Activated naive CD8-positive, alpha-beta T cell (primary cell): Measurements from ENCODE around the gene RIC8B.

Experiments used
- H3K27ac Mint-ChIP-seq: one replicate; pipeline ENCODE4 v1.8.0; 2021; ENCODE audit warnings: mixed read lengths
- H3K27me3 Mint-ChIP-seq: one replicate; pipeline ENCODE4 v1.8.0; 2021; ENCODE audit warnings: mixed read lengths
- H3K36me3 Mint-ChIP-seq: one replicate; pipeline ENCODE4 v1.8.0; 2021; ENCODE audit warnings: mixed read lengths
- H3K4me1 Mint-ChIP-seq: one replicate; pipeline ENCODE4 v1.8.0; 2021; ENCODE audit warnings: low read depth, mixed read lengths
- H3K4me3 Mint-ChIP-seq: one replicate; pipeline ENCODE4 v1.8.0; 2021; ENCODE audit warnings: mild to moderate bottlenecking, mixed read lengths
- H3K9me3 Mint-ChIP-seq: one replicate; pipeline ENCODE4 v1.8.0; 2021; ENCODE audit warnings: low read depth, mixed read lengths

RIC8B gene

GRCh38 chr12:106889326-106889725 is 114.8 kb downstream of the RIC8B start:
- H3K27me3 Mint-ChIP-seq, result no peaks in the 10 kb centered on the region
- peaks cover 6% of the 10 kb centered on the region for H3K36me3 Mint-ChIP-seq
- peak overlapping the region; percentile 1 for H3K27ac Mint-ChIP-seq
- H3K9me3 Mint-ChIP-seq, result no peaks in the 10 kb centered on the region
- H3K4me1 Mint-ChIP-seq, result no peaks in the 10 kb centered on the region
- no peak overlapping the region for H3K4me3 Mint-ChIP-seq

- Mint-ChIP-seq H3K4me3 (no peak overlapping the region), H3K4me1 (no peaks in the 10 kb centered on the region), H3K9me3 (no peaks in the 10 kb centered on the region), H3K36me3 (peaks cover 6% of the 10 kb centered on the region), H3K27me3 (no peaks in the 10 kb centered on the region), H3K27ac (no peak overlapping the region)
These were observed 115.6 kb downstream of the RIC8B start for GRCh38 chr12:106889950-106890626.

DNA sequence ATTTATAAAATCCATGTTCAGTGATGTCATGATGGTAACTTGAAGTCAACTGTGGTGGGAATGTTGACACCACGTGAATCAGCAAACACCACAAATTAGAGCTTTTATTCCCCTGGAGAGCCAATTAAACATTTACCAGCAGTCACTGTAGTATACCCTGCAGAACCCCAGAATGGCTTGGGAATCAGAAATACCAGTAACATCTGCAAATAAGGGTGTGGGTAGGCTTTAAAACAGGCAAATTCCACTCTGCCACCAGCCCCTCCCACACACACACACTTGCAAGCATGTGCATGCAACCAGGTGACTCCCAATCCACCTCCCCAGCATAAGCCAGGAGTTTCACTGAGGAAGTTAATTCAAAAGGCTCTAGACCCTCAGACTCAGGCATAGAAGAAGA is 117.6 kb downstream of the RIC8B start:
- no peaks in the 10 kb centered on the region for H3K27me3 Mint-ChIP-seq
- no peaks in the 10 kb centered on the region for H3K9me3 Mint-ChIP-seq
- no peak overlapping the region for H3K27ac Mint-ChIP-seq
- no peak overlapping the region for H3K4me3 Mint-ChIP-seq
- peaks cover 6% of the 10 kb centered on the region for H3K4me1 Mint-ChIP-seq
- H3K36me3 Mint-ChIP-seq, result peaks cover 6% of the 10 kb centered on the region

- no peaks in the 10 kb centered on the region for H3K27me3 Mint-ChIP-seq
- no peak overlapping the region for H3K27ac Mint-ChIP-seq
- no peaks in the 10 kb centered on the region for H3K36me3 Mint-ChIP-seq
- no peaks in the 10 kb centered on the region for H3K9me3 Mint-ChIP-seq
- peaks cover 6% of the 10 kb centered on the region for H3K4me1 Mint-ChIP-seq
- no peak overlapping the region for H3K4me3 Mint-ChIP-seq
These were observed 119.0 kb downstream of the RIC8B start for GRCh38 chr12:106893451-106893850.

- H3K4me3 Mint-ChIP-seq, result no peak overlapping the region
- H3K36me3 Mint-ChIP-seq, result no peaks in the 10 kb centered on the region
- H3K27me3 Mint-ChIP-seq, result peaks cover 1% of the 10 kb centered on the region
- H3K9me3 Mint-ChIP-seq, result no peaks in the 10 kb centered on the region
- H3K4me1 Mint-ChIP-seq, result peaks cover 6% of the 10 kb centered on the region
- no peak overlapping the region for H3K27ac Mint-ChIP-seq
These were observed 120.3 kb downstream of the RIC8B start for GRCh38 chr12:106894774-106895173.

GRCh38 chr12:106896603-106897002 is 122.1 kb downstream of the RIC8B start:
- no peaks in the 10 kb centered on the region for H3K36me3 Mint-ChIP-seq
- H3K4me1 Mint-ChIP-seq, result peaks cover 6% of the 10 kb centered on the region
- H3K4me3 Mint-ChIP-seq, result no peak overlapping the region
- H3K9me3 Mint-ChIP-seq, result no peaks in the 10 kb centered on the region
- peaks cover 6% of the 10 kb centered on the region for H3K27me3 Mint-ChIP-seq
- no peak overlapping the region for H3K27ac Mint-ChIP-seq

GRCh38 chr12:106897082-106897481 is 122.6 kb downstream of the RIC8B start:
- Mint-ChIP-seq H3K4me3 (no peak overlapping the region), H3K36me3 (no peaks in the 10 kb centered on the region), H3K4me1 (peaks cover 6% of the 10 kb centered on the region), H3K9me3 (no peaks in the 10 kb centered on the region), H3K27ac (no peak overlapping the region), H3K27me3 (peaks cover 10% of the 10 kb centered on the region)

- Mint-ChIP-seq H3K27ac (no peak overlapping the region), H3K36me3 (no peaks in the 10 kb centered on the region), H3K9me3 (no peaks in the 10 kb centered on the region), H3K27me3 (peaks cover 17% of the 10 kb centered on the region), H3K4me1 (peaks cover 11% of the 10 kb centered on the region), H3K4me3 (no peak overlapping the region)
These were observed 123.8 kb downstream of the RIC8B start for GRCh38 chr12:106897981-106898901.

DNA sequence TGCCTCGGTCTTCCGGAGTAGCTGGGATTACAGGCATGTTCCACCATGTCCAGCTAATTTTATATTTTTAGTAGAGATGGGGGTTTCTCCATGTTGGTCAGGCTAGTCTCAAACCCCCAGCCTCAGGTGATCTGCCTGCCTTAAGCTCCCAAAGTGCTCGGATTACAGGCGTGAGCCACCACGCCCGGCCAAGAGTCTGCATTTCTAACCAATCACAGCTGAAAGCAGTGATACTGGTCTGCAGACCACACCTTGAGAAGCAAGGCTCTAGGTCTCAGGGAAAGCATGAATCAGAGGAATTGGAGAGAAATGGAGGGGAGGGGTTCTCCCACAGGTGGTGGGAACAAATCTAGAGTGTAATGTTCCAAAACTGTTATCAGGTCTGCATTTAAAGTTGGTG is 126.1 kb downstream of the RIC8B start:
- no peak overlapping the region for H3K4me3 Mint-ChIP-seq
- H3K27ac Mint-ChIP-seq, result no peak overlapping the region
- H3K36me3 Mint-ChIP-seq, result peaks cover 2% of the 10 kb centered on the region
- peaks cover 18% of the 10 kb centered on the region for H3K27me3 Mint-ChIP-seq
- H3K9me3 Mint-ChIP-seq, result no peaks in the 10 kb centered on the region
- peaks cover 15% of the 10 kb centered on the region for H3K4me1 Mint-ChIP-seq

- no peak overlapping the region for H3K4me3 Mint-ChIP-seq
- no peaks in the 10 kb centered on the region for H3K9me3 Mint-ChIP-seq
- H3K27me3 Mint-ChIP-seq, result peaks cover 20% of the 10 kb centered on the region
- no peak overlapping the region for H3K27ac Mint-ChIP-seq
- peaks cover 10% of the 10 kb centered on the region for H3K4me1 Mint-ChIP-seq
- H3K36me3 Mint-ChIP-seq, result peaks cover 2% of the 10 kb centered on the region
These were observed 126.8 kb downstream of the RIC8B start for GRCh38 chr12:106901276-106901675.

- H3K27ac Mint-ChIP-seq, result no peak overlapping the region
- H3K36me3 Mint-ChIP-seq, result peaks cover 6% of the 10 kb centered on the region
- H3K4me1 Mint-ChIP-seq, result peaks cover 10% of the 10 kb centered on the region
- H3K4me3 Mint-ChIP-seq, result no peak overlapping the region
- no peaks in the 10 kb centered on the region for H3K9me3 Mint-ChIP-seq
- H3K27me3 Mint-ChIP-seq, result peaks cover 27% of the 10 kb centered on the region
These were observed 127.6 kb downstream of the RIC8B start for GRCh38 chr12:106902053-106902452.

DNA sequence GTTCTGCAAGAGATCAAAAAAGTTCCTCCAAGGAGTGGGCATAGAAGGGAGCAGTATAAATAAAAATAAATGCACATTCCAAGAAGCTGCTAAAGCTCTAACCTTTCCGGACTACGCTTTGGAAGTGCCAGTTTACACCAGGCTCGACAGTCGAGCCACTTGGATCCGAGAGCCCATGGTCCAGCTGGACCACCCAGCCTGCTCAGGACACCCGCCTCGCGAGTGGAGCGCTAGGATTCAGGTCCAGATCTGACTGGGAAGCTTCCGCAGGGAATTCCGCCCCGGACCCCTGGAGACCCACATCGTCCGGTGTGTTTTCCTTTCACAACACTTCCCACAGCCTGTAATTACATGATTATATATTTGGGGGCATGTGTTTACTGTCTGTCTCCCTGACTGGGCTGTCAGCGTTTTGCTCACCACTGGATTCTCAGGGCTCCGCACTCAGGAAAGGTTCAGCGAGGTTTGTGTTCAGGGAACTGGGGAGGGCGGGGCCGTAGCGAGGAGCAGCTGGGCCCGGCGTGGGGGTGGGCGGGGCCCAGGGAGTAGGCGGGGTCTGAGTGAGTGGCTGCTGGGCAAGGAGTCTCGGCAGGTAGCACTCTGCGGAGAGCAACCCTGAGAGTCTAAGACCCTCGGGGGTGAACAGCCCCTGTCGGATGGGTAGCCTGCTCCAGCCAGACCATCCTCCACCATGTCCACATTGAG is 128.9 kb downstream of the RIC8B start:
- Mint-ChIP-seq H3K9me3 (no peaks in the 10 kb centered on the region), H3K27ac (no peak overlapping the region), H3K4me3 (peak overlapping the region; percentile 69), H3K36me3 (peaks cover 6% of the 10 kb centered on the region), H3K4me1 (peaks cover 11% of the 10 kb centered on the region), H3K27me3 (peaks cover 30% of the 10 kb centered on the region)

DNA sequence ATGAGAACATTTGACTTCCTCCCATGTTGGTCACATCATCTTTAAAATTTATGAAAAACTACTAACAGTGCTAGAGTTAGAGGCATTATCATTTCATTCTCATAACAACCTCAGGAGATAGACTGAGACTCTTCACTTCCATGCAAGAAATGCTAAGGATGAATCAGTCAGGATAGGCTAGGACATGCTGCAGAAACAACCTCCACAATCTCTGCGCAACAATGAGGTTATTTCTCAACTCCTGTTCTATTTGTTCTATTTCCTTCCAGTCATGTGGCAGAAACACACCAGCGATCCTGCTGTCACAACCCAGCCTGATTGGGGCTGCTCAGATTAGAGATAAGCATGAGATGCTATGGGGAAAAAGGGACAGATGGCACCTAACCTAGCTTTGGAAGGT is 132.2 kb downstream of the RIC8B start:
- H3K4me3 Mint-ChIP-seq, result no peak overlapping the region
- peaks cover 6% of the 10 kb centered on the region for H3K36me3 Mint-ChIP-seq
- H3K27ac Mint-ChIP-seq, result no peak overlapping the region
- H3K4me1 Mint-ChIP-seq, result peaks cover 22% of the 10 kb centered on the region
- peaks cover 24% of the 10 kb centered on the region for H3K27me3 Mint-ChIP-seq
- H3K9me3 Mint-ChIP-seq, result no peaks in the 10 kb centered on the region

DNA sequence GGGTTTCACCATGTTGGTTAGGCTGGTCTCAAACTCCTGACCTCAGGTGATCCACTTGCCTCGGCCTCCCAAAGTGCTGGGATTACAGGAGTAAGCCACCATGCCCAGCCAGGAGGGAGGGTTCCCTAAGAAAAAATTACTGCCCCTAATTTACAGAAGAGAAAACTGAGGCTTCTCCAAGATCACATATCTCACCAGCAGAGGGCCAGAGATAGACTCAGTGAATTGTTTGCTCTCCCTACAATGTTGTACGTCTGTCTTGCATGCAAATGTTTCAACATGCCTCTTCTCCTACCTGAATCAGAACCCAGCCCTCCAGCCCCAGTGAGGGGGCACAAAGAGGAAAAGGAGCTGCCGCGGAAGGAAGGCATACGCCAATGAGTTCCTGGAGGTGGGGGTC is 132.9 kb downstream of the RIC8B start:
- H3K36me3 Mint-ChIP-seq, result peaks cover 6% of the 10 kb centered on the region
- peaks cover 22% of the 10 kb centered on the region for H3K4me1 Mint-ChIP-seq
- H3K4me3 Mint-ChIP-seq, result no peak overlapping the region
- H3K27ac Mint-ChIP-seq, result no peak overlapping the region
- no peaks in the 10 kb centered on the region for H3K9me3 Mint-ChIP-seq
- peaks cover 20% of the 10 kb centered on the region for H3K27me3 Mint-ChIP-seq

DNA sequence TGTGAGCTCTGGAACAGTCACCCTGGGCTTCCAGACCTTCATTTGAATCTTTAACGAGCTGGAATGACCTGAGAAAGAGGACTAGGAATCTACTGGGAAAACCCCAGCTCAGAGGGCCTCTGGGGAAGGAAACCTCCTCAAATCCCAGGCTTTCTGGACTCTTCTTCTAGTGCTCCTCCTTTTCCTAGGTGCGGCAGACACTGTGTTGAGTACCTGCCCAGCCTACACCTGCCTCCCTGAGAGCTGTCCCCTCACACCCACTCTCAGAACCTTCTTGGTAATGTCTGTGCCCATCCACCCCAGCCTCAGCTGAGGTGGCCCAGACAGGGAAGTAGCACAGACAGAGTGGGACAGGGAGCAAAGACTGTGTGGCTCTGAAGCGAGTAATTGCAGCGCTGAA is 133.4 kb downstream of the RIC8B start:
- H3K4me1 Mint-ChIP-seq, result peaks cover 21% of the 10 kb centered on the region
- H3K4me3 Mint-ChIP-seq, result no peak overlapping the region
- H3K9me3 Mint-ChIP-seq, result no peaks in the 10 kb centered on the region
- no peak overlapping the region for H3K27ac Mint-ChIP-seq
- peaks cover 6% of the 10 kb centered on the region for H3K36me3 Mint-ChIP-seq
- H3K27me3 Mint-ChIP-seq, result peaks cover 16% of the 10 kb centered on the region
